K562 (cell line): ENCODE measurements around the gene GATC. TPM values are rescaled to one million over a fixed set of nuclear protein-coding genes. Genes with fewer than 3 reads are reported as not detected.

Source experiments
- BHLHE40 ChIP-seq: IDR thresholded peaks from 2 replicates; pipeline ENCODE4 v1.6.1; 2011; ENCODE audit warnings: low read length, improper control_type of control experiment
- CCAR2 ChIP-seq: fragments of 200-400 bp; formaldehyde crosslinking; IDR thresholded peaks from 2 replicates; pipeline ENCODE4 v1.6.1; 2017; ENCODE audit warnings: mild to moderate bottlenecking, low read depth, low read length
- EP400 ChIP-seq: fragments of 450-650 bp; IDR thresholded peaks from 2 replicates; pipeline ENCODE4 v1.6.1; 2017; ENCODE audit warnings: antibody characterized with exemption, mild to moderate bottlenecking, moderate library complexity
- HNRNPLL ChIP-seq: fragments of 200-400 bp; formaldehyde crosslinking; IDR thresholded peaks from 2 replicates; pipeline ENCODE4 v1.6.1; 2017; ENCODE audit warnings: low read length, low read depth, mild to moderate bottlenecking; ENCODE audit not compliant: poor library complexity, severe bottlenecking
- LCOR ChIP-seq: sonication (generic); formaldehyde crosslinking; IDR thresholded peaks from 2 replicates; pipeline ENCODE4 v1.8.0; 2022; ENCODE audit warnings: mild to moderate bottlenecking, missing genetic modification reagents
- MYC ChIP-seq, 2 experiments: fragments of 250-450 bp in 1 of 2; sonication (Bioruptor Pico) in 1 of 2; IDR thresholded peaks; 2 replicates each; pipeline versions ENCODE4 v1.5.1 to v1.6.1; 2012 to 2021; ENCODE audit warnings: low read depth in 2 of 2, borderline replicate concordance in 1 of 2, improper control_type of control experiment in 1 of 2, low read length in 1 of 2, mild to moderate bottlenecking in 1 of 2, moderate library complexity in 1 of 2
- NFXL1 ChIP-seq: fragments of 450-650 bp; formaldehyde crosslinking; IDR thresholded peaks from 2 replicates; pipeline ENCODE4 v1.4.0; 2021; ENCODE audit warnings: mild to moderate bottlenecking
- POLR2AphosphoS5 ChIP-seq: IDR thresholded peaks from 2 replicates; pipeline ENCODE4 v1.6.1; 2011; ENCODE audit warnings: mild to moderate bottlenecking, low read depth, low read length, moderate library complexity; ENCODE audit not compliant: control insufficient read depth, insufficient read depth
- PTRF ChIP-seq: fragments of 450-650 bp; IDR thresholded peaks from 2 replicates; pipeline ENCODE4 v1.6.1; 2016; ENCODE audit warnings: mild to moderate bottlenecking, missing genetic modification characterization, missing compliant biosample characterization
- RB1 ChIP-seq: fragments of 450-650 bp; IDR thresholded peaks from 2 replicates; pipeline ENCODE4 v1.6.1; 2017; ENCODE audit warnings: low read depth, mild to moderate bottlenecking
- SNIP1 ChIP-seq: fragments of 450-650 bp; IDR thresholded peaks from 2 replicates; pipeline ENCODE4 v1.7.1; 2017; ENCODE audit warnings: low read depth, mild to moderate bottlenecking
- ZBTB1 ChIP-seq: sonication (generic); formaldehyde crosslinking; IDR thresholded peaks from 2 replicates; pipeline ENCODE4 v1.8.1; 2023; ENCODE audit warnings: missing genetic modification reagents, low read depth, mild to moderate bottlenecking, borderline replicate concordance
- ZBTB7A ChIP-seq: IDR thresholded peaks from 2 replicates; pipeline ENCODE4 v1.6.1; 2011; ENCODE audit warnings: low read depth, mild to moderate bottlenecking, low read length, moderate library complexity, borderline replicate concordance; ENCODE audit not compliant: control insufficient read depth
- ZNF140 ChIP-seq: fragments of 250-450 bp; sonication (Bioruptor Pico); IDR thresholded peaks from 2 replicates; pipeline ENCODE4 v1.8.0; 2021; ENCODE audit warnings: moderate library complexity, mild to moderate bottlenecking, inconsistent platforms
- ZNF143 ChIP-seq: sonication (generic); formaldehyde crosslinking; IDR thresholded peaks from 2 replicates; pipeline ENCODE4 v1.9.0; 2022; ENCODE audit warnings: mild to moderate bottlenecking, missing genetic modification reagents
- ZNF3 ChIP-seq: fragments of 250-450 bp; sonication (Bioruptor Pico); IDR thresholded peaks from 2 replicates; pipeline ENCODE4 v1.5.0; 2021; ENCODE audit warnings: mild to moderate bottlenecking, moderate library complexity
- polyA plus RNA-seq, 8 experiments: library from polyadenylated mRNA; depleted of rRNA in 4 of 8; stranded (reverse) in 5 of 8; unstranded in 3 of 8; fragments of >200 nt; fragmentation: Nextera tagmentation in 2 of 8; fragmentation: Illumina TruSeq in 1 of 8; extraction: Ambion mirVana in 2 of 8; extraction: Trizol in 1 of 8; gene quantifications; 2 replicates each; pipeline versions ENCODE4 v1.2.1 to v1.2.3, GENCODE V29; 2011 to 2014; ENCODE audit warnings: inconsistent platforms in 1 of 8, missing spikeins in 1 of 8
- total RNA-seq, 7 experiments: library from RNA; depleted of rRNA in 6 of 7; stranded (reverse); fragments of >200 nt in 6 of 7; fragmentation: Illumina TruSeq in 2 of 7; extraction: Trizol in 2 of 7; gene quantifications; 2 replicates each; pipeline versions ENCODE4 v1.2.1 to v1.2.3, GENCODE V29; 2011 to 2021; ENCODE audit warnings: low replicate concordance in 1 of 7
- TF ChIP-seq, protein P1 (sequence below): sonication (generic); formaldehyde crosslinking; IDR thresholded peaks from 2 replicates; pipeline ENCODE4 v1.8.0; 2022; ENCODE audit warnings: mild to moderate bottlenecking, missing genetic modification reagents, borderline replicate concordance
- TF ChIP-seq, protein P2 (sequence below): fragments of 450-650 bp; formaldehyde crosslinking; IDR thresholded peaks from 2 replicates; pipeline ENCODE4 v1.4.0; 2020; ENCODE audit warnings: mild to moderate bottlenecking, moderate library complexity
- TF ChIP-seq, protein P3 (sequence below): sonication (generic); formaldehyde crosslinking; IDR thresholded peaks from 2 replicates; pipeline ENCODE4 v1.4.0; 2020; ENCODE audit warnings: mild to moderate bottlenecking, missing genetic modification reagents

The GATC gene
- total and polyA plus RNA-seq, 9 of the 15 experiments (the other 6 are each of a cell fraction or from before 2014, with no cell fraction given) = 5.8 to 52.6 (median 28.2) TPM

DNA sequence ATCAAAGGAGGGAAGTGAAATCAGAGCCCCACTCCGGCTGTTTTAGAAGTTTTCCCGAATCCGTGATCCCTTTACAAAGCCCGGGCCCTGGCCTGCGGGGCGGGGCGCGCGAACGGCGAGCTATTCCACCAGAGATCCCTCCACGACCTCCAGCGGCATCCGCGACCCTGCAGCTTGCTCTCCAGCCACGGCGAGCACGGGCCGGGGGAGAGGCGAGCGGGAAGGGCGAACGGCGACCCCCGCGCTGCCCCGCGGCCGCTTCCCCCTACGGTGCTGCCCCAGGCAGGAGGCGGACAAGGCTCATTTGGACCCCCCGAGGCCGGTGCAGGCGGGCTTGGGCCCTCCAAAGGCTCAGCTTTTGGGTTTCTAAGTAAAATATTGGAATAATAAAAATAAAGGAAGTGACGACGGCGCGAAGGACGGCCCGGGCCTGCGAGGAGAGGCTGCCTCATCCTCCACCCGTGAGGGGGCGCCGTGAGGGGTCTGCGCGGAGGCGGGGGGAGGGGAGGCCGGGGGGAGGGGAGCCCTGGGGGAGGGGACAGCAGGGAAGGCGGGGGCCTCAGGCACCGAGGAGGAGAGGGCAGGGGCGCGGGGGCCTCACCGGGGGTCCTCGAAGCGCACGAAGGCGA lies 22.7 kb downstream of the GATC start (continued):
- TF ChIP-seq, protein P1, sequence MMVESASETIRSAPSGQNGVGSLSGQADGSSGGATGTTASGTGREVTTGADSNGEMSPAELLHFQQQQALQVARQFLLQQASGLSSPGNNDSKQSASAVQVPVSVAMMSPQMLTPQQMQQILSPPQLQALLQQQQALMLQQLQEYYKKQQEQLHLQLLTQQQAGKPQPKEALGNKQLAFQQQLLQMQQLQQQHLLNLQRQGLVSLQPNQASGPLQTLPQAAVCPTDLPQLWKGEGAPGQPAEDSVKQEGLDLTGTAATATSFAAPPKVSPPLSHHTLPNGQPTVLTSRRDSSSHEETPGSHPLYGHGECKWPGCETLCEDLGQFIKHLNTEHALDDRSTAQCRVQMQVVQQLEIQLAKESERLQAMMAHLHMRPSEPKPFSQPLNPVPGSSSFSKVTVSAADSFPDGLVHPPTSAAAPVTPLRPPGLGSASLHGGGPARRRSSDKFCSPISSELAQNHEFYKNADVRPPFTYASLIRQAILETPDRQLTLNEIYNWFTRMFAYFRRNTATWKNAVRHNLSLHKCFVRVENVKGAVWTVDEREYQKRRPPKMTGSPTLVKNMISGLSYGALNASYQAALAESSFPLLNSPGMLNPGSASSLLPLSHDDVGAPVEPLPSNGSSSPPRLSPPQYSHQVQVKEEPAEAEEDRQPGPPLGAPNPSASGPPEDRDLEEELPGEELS = no peak
- TF ChIP-seq PTRF (no peak), ZNF140 (CRISPR knock-in tag) (no peak), POLR2AphosphoS5 (no peak), ZBTB1 (CRISPR knock-in tag) (peak; percentile 36; the same call in 1 of the 2 replicates), LCOR (CRISPR knock-in tag) (0 out of 2 replicates have a peak, but pooled peaks have one; percentile 7), ZNF143 (no peak), MYC (IDR thresholded peaks at IDR 0.05; ENCODE audit: low read depth, low read length) (no peak; the same call in 1 of the 2 replicates), MYC (CRISPR knock-in tag; IDR thresholded peaks at IDR 0.05; ENCODE audit: borderline replicate concordance, low read depth) (no peak), ZNF3 (CRISPR knock-in tag) (no peak), CCAR2 (no peak), NFXL1 (no peak), SNIP1 (no peak), HNRNPLL (no peak), BHLHE40 (no peak), EP400 (no peak), ZBTB7A (peak; percentile 88), RB1 (0 out of 2 replicates have a peak, but pooled peaks have one; percentile 30)
- TF ChIP-seq, protein P2, sequence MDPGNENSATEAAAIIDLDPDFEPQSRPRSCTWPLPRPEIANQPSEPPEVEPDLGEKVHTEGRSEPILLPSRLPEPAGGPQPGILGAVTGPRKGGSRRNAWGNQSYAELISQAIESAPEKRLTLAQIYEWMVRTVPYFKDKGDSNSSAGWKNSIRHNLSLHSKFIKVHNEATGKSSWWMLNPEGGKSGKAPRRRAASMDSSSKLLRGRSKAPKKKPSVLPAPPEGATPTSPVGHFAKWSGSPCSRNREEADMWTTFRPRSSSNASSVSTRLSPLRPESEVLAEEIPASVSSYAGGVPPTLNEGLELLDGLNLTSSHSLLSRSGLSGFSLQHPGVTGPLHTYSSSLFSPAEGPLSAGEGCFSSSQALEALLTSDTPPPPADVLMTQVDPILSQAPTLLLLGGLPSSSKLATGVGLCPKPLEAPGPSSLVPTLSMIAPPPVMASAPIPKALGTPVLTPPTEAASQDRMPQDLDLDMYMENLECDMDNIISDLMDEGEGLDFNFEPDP (CRISPR knock-in tag) = no peak
- TF ChIP-seq, protein P3, sequence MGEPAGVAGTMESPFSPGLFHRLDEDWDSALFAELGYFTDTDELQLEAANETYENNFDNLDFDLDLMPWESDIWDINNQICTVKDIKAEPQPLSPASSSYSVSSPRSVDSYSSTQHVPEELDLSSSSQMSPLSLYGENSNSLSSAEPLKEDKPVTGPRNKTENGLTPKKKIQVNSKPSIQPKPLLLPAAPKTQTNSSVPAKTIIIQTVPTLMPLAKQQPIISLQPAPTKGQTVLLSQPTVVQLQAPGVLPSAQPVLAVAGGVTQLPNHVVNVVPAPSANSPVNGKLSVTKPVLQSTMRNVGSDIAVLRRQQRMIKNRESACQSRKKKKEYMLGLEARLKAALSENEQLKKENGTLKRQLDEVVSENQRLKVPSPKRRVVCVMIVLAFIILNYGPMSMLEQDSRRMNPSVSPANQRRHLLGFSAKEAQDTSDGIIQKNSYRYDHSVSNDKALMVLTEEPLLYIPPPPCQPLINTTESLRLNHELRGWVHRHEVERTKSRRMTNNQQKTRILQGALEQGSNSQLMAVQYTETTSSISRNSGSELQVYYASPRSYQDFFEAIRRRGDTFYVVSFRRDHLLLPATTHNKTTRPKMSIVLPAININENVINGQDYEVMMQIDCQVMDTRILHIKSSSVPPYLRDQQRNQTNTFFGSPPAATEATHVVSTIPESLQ (CRISPR knock-in tag) = no peak
